ENCODE data around the gene NEU1.

GRCh38 chr6:31886541-31886991, 23.9 kb upstream of the NEU1 start:
- TF ChIP-seq CTCF (conservative IDR thresholded peaks at IDR 0.05; ENCODE audit: low read depth, low read length): no peak
- no peak for TF ChIP-seq EZH2 (IDR thresholded peaks at IDR 0.05; ENCODE audit: borderline replicate concordance, low read depth, low read length, poor library complexity, severe bottlenecking)

All from A673 (cell line).